Measurements from ENCODE around the gene DENND1B.

- TF ChIP-seq CTCF (IDR thresholded peaks at IDR 0.05; ENCODE audit: control extremely low read depth in 1 of 3, insufficient read depth in 1 of 3, low read depth in 1 of 3, low read length in 3 of 3) (no peak), RFX5 (IDR thresholded peaks at IDR 0.05; ENCODE audit: borderline replicate concordance, low read depth, low read length) (no peak), SP2 (IDR thresholded peaks at IDR 0.05; ENCODE audit: low read length) (no peak), JUND (IDR thresholded peaks at IDR 0.05; ENCODE audit: low read length) (no peak)
Measured at GRCh38 chr1:197515421-197515820, 259.9 kb downstream of the DENND1B start.

Measured in H1 (cell line).